Embryonic facial prominence (tissue), 1 donor: Measurements from ENCODE around the gene NEK5.
"Not testable (repeated sequence)": the region's sequence is repeated elsewhere in the genome, so short reads cannot be mapped to it uniquely, and the experiment has no call there.

Experiments used
- DNase-seq: peaks from one replicate; pipeline ENCODE4 v3.0.0-alpha.2; 2016; ENCODE audit errors: extremely low spot score

Gene NEK5, protein sequence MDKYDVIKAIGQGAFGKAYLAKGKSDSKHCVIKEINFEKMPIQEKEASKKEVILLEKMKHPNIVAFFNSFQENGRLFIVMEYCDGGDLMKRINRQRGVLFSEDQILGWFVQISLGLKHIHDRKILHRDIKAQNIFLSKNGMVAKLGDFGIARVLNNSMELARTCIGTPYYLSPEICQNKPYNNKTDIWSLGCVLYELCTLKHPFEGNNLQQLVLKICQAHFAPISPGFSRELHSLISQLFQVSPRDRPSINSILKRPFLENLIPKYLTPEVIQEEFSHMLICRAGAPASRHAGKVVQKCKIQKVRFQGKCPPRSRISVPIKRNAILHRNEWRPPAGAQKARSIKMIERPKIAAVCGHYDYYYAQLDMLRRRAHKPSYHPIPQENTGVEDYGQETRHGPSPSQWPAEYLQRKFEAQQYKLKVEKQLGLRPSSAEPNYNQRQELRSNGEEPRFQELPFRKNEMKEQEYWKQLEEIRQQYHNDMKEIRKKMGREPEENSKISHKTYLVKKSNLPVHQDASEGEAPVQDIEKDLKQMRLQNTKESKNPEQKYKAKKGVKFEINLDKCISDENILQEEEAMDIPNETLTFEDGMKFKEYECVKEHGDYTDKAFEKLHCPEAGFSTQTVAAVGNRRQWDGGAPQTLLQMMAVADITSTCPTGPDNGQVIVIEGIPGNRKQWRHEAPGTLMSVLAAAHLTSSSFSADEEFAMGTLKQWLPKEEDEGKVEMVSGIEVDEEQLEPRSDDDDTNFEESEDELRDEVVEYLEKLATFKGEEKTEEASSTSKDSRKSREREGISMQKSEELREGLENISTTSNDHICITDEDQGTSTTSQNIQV

DNA sequence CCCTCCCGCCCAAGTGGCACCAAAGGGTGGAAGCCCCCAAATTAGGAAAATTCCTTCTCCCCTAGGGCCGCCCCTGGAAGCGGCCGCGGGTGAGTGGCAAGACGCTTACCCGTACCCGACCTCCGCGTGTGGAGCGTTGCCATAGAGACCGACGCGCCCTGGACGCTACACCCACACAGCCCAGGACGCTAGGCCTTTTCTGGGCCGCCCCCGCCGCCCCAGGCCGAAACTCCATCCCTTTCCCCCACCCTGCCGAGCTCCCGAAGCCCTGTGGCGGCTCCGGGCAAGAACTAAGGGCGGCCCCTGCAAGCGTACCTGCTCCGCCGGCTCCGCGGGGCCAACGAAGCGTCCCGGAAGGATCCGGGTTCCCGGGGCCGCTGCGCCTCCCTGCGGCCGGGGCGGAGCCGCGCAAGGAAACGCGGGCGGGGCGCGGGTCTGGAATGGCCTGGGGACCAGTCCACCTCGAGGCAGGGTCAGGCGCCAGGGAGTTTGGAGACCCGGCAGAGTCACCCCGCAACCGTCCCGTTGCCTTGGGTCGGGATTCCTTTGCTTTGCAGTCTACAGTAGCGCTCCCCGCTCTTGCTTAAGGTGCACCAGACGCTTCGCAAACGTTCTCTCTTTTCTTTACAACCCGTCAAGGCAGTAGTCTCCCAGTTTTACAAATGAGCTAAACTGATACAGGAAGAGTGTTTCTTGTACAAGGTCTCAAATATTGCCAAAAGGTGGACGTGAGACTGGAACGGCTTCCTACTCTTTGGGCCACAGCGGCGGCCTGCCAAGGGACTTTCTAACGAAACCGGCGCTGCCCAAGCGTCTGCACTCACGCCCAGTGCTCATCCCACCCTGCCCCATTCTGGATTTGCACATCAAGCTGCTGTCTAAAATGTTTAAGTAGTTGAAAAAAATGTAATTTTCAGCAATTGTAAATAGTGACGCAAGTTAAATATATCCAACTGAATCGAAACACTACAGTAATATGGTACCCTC lies at the start of gene NEK5:
Gene NEK5, minus strand, starts transcription at position 360 of the 987 bp plus-strand sequence. CDS start 1,591 bp downstream, outside the sequence.
- DNase-seq, result no peak

DNA sequence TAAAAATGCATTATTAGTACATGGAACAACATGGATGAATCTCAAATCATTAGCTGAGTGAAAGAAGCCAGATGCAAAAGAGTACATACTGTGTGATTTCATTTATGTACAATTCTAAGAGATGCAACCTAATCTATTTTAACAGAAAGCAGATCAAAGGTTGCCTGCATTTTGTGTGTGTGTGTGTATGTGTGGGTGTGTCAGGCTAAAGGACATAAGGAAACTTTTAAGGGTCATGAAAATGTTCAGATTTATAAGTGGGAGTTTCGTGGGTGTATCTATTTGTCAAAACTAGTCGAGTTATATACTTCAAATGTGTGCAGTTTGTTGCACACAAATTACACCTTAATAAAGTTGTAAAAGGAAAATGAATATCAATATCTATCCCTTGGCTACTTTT lies 48.4 kb upstream of the NEK5 start:
- no peak for DNase-seq

DNA sequence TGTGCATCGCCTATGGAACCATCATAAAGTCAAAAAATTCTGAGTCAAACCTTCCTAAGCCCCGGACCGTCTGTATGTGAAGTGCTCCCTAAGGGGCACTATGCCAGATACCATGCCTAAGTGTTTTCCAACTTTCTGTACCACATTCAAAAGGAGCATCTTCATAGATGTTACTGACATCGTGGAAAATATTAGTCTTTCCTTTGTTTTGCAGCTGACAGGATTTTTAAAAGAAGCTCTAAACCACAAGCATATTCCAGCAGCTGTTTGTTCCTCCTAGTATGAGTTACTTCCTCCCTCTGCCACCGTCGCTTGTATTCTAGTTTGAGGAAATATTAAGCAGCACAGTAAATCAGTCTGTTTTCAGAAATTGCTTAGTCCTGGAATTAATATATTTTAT lies 45.1 kb upstream of the NEK5 start:
- DNase-seq, result not testable (repeated sequence)

DNA sequence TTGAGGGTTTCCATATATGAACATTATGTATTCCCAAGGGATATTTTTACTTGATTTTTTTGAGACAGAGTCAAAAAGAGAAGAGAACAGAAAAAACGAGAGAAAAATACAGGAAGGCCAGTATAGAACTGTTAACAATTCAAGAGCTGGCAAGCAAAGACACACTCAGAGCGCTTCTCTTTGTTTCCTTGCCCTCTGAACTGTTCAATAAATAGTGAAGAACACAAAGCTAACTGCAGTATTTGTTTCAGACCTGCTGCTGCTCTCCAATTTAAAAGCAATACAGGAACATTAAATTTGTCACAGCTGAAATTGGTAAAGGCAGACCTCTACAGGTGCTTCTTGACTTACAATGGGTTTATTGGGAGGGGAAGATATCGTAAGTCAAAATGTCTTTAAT lies 44.5 kb upstream of the NEK5 start:
- no peak for DNase-seq

DNA sequence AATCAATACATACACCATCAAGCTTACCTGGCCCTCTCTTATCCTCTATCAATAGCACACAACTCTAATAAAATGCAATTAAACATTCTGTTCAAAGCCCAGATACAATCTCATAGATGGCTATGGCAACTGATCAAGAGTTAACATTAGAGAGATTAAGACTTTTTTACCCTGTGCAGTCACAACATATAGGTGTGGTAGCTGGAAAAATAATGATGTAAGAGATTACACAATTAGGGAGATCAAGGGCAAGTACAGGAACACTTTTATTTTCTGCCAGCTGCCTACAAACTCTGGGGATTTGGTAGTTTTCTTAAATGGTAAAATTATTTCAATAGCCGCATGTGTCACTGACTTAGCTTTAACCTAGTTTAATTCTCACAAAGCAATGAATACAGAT lies 42.8 kb upstream of the NEK5 start:
- not testable (repeated sequence) for DNase-seq

DNA sequence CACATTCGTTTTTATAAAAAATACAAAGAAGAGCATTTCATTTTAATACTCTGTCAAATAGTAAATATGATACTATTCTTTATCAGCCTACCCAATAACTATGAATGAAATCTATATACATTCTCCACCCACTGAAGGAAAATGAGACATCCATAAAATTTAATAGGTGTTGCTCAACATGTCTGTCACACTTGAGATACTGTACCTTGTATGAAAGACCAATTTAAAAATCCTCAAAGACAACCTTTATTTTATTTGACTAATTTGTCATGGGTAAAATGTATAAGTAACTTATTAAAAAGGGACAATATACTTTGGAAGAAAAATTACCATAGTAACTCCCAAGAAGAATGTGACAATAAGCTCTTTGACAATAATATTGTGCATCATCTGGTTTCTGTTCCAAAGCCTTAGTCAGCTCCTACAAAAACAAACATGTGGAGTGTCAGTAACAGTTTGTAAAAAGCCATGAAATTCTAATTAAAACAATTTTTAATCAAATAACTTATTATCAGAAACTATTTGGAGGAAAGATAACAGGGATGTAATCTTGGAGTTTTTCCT lies 42.0 kb upstream of the NEK5 start:
- DNase-seq, result not testable (repeated sequence)

DNA sequence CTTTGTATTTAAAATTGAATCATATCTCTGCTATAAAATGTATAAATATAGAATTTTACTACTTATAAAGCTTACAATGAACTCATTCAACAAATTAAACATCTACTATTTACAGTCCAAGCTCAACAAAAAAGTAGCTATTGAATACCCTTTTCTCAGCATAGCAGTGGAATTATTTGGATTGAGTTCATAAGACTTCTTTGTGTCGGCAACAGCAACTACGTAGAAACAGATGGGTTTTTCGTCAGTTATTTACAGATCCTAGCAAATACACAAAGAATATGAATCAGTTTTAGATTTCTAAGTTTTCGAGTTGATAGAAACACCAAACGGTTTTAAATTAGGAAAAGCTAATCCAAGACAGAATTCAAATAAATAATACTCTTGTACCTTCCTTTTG lies 41.0 kb upstream of the NEK5 start:
- DNase-seq, result no peak

DNA sequence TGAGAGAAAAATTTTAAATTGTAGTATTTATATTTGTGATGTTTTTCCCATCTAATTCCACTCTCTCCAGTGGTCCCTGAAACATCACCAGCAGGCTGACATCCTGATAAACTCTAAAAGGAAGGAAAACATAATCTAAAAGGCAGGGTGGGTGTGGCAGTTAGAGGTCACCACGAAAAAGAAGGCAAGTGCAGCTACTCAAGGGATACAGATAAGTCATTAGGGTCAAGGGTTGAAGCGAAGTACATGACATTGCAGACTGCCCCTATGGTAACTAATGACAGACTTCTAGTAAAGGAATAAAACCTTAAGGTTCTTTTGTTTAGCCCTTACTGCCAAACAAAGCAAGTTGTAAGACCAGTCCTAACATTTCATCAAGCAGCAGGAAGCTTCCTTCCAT lies 36.5 kb upstream of the NEK5 start:
- DNase-seq, result no peak

DNA sequence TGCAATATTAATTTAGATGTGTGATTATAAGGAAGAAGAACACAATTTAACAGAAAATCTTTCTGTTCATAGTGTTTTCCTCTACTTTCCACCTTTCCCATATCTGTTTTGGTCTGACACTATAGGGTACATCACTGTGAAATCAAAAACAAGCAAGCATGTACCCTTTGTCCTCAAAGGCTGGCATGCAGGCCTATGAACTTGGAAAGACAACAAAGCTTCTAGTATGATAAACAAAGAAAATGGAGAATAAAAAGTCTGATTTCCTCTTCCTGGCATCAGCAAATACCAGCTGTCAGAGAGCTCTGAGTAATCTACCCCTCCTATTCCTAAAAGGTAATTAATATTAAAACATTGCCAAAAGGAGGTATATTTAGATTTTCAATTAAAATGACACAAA lies 36.1 kb upstream of the NEK5 start:
- no peak for DNase-seq

DNA sequence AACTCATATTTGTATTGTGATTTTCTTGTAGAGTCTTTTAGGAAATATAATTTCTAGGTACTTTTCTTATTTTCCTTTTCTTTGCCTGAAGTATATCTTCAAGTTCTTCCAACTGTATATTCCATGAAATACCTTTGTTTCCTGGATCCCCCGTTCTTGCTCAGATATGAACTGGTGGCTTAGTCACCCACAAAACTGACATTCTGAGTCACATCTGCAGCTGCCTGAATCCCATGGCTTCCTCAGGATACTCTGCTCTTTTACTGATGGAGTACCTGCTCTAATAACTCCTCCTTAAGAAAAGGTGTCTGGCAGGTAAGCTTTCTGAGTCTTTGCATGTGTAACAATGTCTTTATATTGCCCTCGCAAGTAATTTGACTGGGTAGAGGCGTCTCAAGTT lies 35.0 kb upstream of the NEK5 start:
- not testable (repeated sequence) for DNase-seq

DNA sequence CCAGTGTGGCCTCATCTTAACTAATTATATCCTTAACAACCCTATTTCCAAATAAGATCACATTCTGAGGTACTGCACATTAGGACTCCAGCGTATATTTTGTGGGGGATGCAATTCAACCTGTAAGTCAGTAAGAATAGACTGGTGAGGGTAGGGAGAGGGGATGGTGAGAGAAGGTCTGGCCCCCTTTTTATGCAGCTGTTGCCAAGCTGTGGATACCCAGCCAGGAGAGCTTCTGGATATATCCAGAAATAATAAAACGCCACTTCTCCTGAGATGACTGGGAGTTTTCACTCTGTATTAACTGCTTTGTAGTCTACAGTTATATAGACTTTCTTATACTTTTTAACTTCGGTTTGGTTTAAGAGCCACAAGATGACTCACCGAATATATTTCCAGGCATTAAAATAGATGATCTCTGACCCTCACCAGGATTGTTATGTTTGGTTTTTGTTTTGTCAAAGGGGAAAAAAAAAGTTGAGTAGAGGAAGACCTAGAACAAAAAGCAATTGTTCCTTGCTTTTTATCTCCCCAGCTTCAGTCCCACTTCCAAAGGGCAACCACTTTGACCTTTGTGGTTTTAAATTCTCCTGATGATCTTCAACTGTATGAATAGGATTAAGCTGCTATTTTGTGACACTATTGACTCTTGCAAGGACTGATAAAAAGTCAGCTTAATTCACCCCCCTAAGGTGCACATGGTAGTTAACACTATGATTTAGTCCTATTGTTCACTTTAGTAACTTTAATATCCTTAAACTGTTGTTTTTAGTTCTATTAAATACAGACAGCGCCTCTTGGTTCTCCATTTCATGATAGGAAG lies 33.6 kb upstream of the NEK5 start:
- DNase-seq, result no peak

DNA sequence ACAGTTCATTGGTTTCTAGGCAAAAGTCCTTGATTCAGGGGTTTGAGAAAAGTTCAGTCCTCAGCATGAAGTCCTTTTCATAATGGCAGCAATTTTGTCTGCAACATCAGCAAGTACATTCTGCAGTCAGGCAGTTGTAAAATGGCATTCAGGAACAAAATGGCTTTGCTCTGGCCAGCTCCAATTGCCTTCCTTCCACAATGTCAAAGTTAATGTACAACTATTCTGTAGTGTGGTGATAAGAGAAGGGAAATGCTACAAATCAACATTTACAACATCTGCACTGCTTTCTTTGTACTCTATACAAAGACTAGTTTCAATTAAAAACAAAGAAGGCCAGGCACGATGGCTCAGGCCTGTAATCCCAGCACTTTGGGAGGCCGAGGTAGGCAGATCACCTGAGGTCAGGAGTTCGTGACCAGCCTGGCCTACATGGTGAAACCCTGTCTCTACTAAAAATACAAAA lies 32.3 kb upstream of the NEK5 start:
- DNase-seq, result no peak

DNA sequence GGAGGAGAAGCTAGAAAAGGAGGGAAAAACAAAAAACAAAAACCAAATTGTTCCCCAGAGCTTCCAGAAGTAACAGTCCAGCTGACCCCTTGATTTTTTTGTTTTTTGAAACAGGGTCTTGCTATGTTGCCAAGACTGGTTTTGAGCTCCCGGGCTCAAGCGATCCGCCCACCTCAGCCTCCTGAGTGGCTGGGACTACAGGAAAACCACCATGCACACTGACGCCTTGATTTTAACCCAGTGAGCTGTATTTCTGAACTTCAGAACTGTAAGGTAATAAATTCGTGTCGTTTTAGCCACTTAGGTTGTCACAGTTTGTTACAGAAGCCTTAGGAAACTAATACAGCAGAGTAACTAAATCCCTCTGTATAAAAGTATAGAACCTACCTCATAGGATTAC lies 31.6 kb upstream of the NEK5 start:
- DNase-seq, result no peak

DNA sequence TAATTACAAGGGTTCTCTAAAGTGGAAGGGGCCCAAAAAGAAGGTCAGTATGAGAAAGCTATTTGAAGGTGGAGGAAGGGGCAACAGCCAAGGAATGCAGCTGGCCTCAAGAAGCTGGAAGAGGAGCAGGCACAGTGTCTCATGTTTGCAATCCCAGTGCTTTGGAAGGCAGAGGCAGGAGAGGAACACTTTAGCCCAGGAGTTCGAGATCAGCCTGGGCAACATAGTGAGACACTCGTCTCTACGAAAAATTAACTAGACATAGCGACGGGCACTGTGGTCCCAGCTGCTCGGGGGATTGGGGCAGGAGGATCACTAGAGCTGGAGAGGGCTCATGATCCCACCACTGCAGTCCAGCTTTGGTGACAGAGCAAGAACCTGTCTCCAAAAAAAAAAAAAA lies 31.2 kb upstream of the NEK5 start:
- no peak for DNase-seq

DNA sequence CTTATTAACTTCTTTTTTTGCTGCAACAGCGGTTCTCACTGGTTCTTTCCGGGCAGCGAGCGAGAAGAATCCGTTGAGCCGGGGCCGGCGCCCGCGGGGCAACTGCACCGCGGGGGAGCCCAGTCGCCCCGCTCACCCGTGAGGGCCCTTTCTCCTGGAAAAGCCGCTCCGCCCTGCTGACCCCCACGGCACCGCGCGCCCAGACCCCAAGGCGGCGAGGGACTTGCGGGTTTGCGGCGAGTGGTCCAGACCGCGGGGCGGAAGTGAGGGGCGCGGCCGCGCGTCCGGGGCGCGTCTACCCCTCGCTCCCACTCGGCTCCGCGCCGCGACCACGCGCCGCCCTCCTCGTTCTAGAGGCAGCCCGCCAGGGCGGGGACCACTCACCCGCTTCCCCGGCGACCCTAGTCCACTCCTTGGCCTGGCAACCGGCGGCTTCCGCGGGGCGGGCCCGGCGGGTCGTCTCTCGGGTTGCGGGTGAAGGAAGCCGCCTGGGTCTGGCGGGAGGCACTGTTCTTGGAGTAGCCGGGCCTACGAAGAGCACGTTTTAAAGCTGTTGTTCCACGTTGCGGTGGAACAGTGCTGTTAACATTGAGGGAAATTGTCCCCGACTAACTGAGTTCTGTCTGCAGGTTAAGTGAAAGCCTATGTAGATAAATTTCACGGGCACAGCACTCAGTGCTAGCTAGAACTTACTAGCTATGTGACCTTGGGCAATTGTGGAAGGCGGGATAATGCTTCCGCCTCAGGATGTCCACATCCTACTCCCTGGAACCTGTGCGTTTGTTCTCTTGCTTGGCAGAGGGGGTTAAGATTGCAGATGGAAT lies 30.5 kb upstream of the NEK5 start, which contains the start of gene NEK3:
Gene NEK3, minus strand, starts transcription at position 439 of the 824 bp plus-strand sequence. CDS start 3,406 bp downstream, outside the sequence.
- DNase-seq, result peak; percentile 37

DNA sequence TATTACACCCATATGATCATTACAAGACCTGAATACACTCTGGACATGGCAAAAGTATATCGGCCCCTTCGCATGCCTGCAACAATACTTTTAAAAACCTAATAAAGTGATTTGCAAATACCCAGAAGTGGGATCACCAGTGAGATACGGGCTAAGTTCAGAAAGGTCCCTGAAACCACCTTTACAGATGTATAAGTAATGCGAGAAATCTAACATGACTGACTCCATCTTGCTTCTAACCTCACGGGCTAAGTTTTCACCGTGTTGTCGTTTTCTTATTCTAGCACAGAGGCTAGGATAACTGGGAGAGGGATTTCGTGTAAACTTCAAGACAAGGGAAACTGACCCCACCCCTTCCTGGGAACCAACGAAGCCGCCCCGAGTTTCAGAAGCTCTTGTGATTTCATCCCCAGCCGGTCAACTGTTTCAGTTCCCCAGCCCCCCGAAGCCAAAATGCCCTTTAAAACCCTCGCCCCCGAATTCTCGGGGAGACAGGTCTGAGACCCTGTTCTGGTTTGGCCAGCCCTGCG lies 29.8 kb upstream of the NEK5 start:
- DNase-seq, result peak; percentile 21

DNA sequence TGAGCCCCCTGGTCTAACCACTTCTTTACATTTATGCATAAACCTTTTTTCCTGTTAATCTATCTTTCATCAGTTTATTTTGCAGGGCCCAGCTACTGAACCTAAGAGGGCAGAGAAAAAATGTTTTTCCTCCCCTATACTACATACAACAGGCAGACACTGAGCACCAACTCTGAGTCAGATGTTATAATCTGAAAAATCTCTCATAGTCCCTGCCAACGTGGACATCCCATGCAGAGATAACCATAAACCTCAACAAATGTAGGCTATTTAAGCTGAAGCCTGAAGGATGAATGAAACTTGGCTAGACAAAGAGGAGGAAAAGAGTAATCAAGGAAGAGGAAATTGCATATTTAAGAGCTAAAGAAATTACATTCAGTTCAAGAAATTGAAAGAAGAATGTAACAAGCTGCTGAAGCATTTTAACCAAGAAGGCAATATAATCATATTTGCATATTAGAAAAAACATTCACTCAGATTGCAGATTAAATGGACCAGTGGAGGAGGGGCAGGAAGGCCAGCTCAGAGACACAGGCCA lies 27.9 kb upstream of the NEK5 start:
- DNase-seq, result no peak

DNA sequence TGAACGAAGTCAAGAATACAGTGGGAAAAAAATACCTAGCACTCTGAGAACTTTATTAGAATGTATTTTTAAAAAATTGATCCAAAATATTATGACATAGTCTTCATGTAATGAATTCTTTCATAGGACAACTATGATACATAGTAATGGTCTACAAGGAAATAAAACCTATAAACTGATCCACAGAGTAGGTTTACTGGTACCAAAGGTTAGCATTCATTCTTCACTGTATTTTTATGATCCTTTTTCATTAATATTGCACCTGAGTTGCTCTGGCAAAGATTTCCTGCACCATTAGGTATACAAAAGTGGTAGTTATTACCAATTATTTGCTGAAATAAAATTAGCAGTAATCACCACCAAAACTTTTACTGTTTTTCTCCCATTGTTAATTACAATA lies 26.3 kb upstream of the NEK5 start:
- DNase-seq, result no peak

DNA sequence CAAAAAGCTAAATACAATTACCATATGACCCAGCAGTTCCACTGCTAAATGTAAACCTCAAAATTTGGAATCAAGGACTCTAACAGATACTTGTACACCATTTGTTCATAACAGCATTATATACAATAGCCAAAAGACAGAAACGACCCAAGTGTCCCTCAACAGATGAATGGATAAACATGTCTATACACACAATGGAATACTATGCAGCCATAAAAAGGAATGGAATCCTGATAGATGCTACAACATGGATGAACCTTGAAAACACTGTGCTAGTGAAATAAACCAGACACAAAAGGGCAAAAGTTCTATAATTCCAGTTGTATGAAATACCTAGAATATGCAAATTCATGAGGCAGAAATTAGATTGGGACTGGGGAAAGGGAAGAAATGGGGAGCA lies 18.4 kb upstream of the NEK5 start:
- DNase-seq, result no peak
